Activated naive CD4-positive, alpha-beta T cell treated with anti-CD3 and anti-CD28 coated beads for 36 hours (primary cell): Measurements from ENCODE around the gene UGGT2. TPM values are rescaled to one million over a fixed set of nuclear protein-coding genes. Genes with fewer than 3 reads are reported as not detected.

Experiments
- CTCF ChIA-PET: fragments of 350-600 bp; sonication (Branson Sonifier 250); formaldehyde crosslinking; loops from one replicate; lab custom pipeline; 2021; ENCODE audit warnings: antibody characterized with exemption; lab: Charles Lee
- DNase-seq: peaks from one replicate; pipeline ENCODE4 v3.0.0-alpha.2; 2020
- H3K27ac Mint-ChIP-seq: one replicate; pipeline ENCODE4 v1.8.0; 2021; ENCODE audit warnings: mild to moderate bottlenecking, mixed read lengths
- H3K27me3 Mint-ChIP-seq: one replicate; pipeline ENCODE4 v1.8.0; 2021; ENCODE audit warnings: low read depth, mixed read lengths
- H3K36me3 Mint-ChIP-seq: one replicate; pipeline ENCODE4 v1.8.0; 2021; ENCODE audit warnings: low read depth, mixed read lengths
- H3K4me1 Mint-ChIP-seq: one replicate; pipeline ENCODE4 v1.8.0; 2021; ENCODE audit warnings: low read depth, mixed read lengths
- H3K4me3 Mint-ChIP-seq: one replicate; pipeline ENCODE4 v1.8.0; 2021; ENCODE audit warnings: mild to moderate bottlenecking, moderate library complexity, mixed read lengths
- H3K9me3 Mint-ChIP-seq: one replicate; pipeline ENCODE4 v1.8.0; 2021; ENCODE audit warnings: mixed read lengths
- intact Hi-C: fragments of 100-400 bp; cut with micrococcal nuclease; formaldehyde crosslinking; loops from one replicate; pipeline ENCODE4 v1.15.1; 2023
- total RNA-seq, 2 experiments: library from RNA; stranded (reverse); gene quantifications; one replicate each; pipeline ENCODE4 v1.2.3, GENCODE V29; 2021

UGGT2 gene
- total RNA-seq, 2 experiments from 2014 or later: 0.12 TPM; not detected in 1

GRCh38 chr13:95906999-95907398 lies 146.2 kb downstream of the UGGT2 start:
- Mint-ChIP-seq H3K9me3 (peaks cover 12% of the 10 kb centered on the region), H3K27ac (no peak overlapping the region), H3K36me3 (no peaks in the 10 kb centered on the region), H3K4me3 (no peak overlapping the region), H3K27me3 (peaks cover 5% of the 10 kb centered on the region), H3K4me1 (no peaks in the 10 kb centered on the region)
- intact Hi-C loops: no loop called here
- no peak for DNase-seq
- CTCF ChIA-PET: no interaction called here

DNA sequence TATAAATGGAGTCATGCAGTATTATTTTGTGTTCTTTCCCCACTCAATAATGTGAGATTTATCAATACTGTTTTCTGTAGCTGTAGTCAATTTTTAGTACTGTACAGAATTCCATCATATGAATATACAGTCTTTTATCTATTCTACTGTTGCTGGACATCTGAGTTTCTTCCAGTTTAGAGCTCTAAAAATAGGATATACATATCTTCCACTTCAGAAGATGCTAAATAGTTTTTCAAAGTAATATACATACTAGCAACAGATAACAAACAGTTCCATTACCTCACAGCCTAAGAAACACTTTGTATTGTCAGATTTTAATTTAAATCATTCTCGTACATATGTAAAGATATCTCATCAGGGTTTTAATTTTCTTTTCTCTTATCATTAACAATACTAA lies 149.6 kb downstream of the UGGT2 start:
- H3K4me1 Mint-ChIP-seq: no peaks in the 10 kb centered on the region
- no peak overlapping the region for H3K4me3 Mint-ChIP-seq
- CTCF ChIA-PET: no interaction called here
- no peak for DNase-seq
- peaks cover 6% of the 10 kb centered on the region for H3K9me3 Mint-ChIP-seq
- peaks cover 5% of the 10 kb centered on the region for H3K27me3 Mint-ChIP-seq
- intact Hi-C loops: no loop called here
- no peak overlapping the region for H3K27ac Mint-ChIP-seq
- H3K36me3 Mint-ChIP-seq: no peaks in the 10 kb centered on the region

GRCh38 chr13:95902741-95903140 lies 150.5 kb downstream of the UGGT2 start:
- H3K4me1 Mint-ChIP-seq: no peaks in the 10 kb centered on the region
- H3K9me3 Mint-ChIP-seq: peaks cover 4% of the 10 kb centered on the region
- intact Hi-C loops: no loop called here
- H3K27me3 Mint-ChIP-seq: no peaks in the 10 kb centered on the region
- H3K27ac Mint-ChIP-seq: no peak overlapping the region
- CTCF ChIA-PET: no interaction called here
- no peak overlapping the region for H3K4me3 Mint-ChIP-seq
- no peak for DNase-seq
- H3K36me3 Mint-ChIP-seq: no peaks in the 10 kb centered on the region

GRCh38 chr13:95898256-95898655 lies 154.9 kb downstream of the UGGT2 start:
- intact Hi-C loops: no loop called here
- Mint-ChIP-seq H3K4me3 (no peak overlapping the region), H3K36me3 (no peaks in the 10 kb centered on the region), H3K9me3 (no peaks in the 10 kb centered on the region), H3K4me1 (no peaks in the 10 kb centered on the region), H3K27ac (no peak overlapping the region), H3K27me3 (no peaks in the 10 kb centered on the region)
- CTCF ChIA-PET: interaction anchor here (0.6 kb wide), 1 partner anchor 362 kb away, joined by 3 read pairs; no protein-coding TSS in a partner anchor
- DNase-seq: no peak

DNA sequence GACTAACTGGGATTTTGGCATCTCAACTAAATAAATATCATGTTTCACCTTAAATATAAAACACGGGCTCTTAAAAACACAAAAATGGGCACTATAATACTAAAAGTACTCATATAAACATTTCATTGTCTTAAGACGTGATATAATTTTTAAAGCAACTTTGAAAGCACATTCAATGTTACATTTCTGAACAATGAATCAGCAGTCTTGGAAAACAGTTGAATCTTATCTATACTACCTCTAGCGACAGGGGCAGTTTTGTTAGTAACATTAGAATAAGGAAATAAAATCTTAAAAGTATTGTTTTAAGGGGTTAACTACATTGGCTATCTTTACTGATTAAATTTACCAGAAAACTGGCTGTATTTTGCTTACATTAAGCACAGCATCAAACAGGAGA lies 156.9 kb downstream of the UGGT2 start:
- H3K4me3 Mint-ChIP-seq: no peak overlapping the region
- CTCF ChIA-PET: interaction anchor here (0.8 kb wide), 1 partner anchor 275 kb away, joined by 3 read pairs; no protein-coding TSS in a partner anchor
- intact Hi-C loops: no loop called here
- H3K4me1 Mint-ChIP-seq: no peaks in the 10 kb centered on the region
- H3K27ac Mint-ChIP-seq: no peak overlapping the region
- no peaks in the 10 kb centered on the region for H3K36me3 Mint-ChIP-seq
- H3K27me3 Mint-ChIP-seq: no peaks in the 10 kb centered on the region
- DNase-seq: no peak
- no peaks in the 10 kb centered on the region for H3K9me3 Mint-ChIP-seq

- no peak overlapping the region for H3K27ac Mint-ChIP-seq
- no peaks in the 10 kb centered on the region for H3K4me1 Mint-ChIP-seq
- intact Hi-C loops: no loop called here
- H3K9me3 Mint-ChIP-seq: no peaks in the 10 kb centered on the region
- H3K4me3 Mint-ChIP-seq: no peak overlapping the region
- no peaks in the 10 kb centered on the region for H3K36me3 Mint-ChIP-seq
- no peaks in the 10 kb centered on the region for H3K27me3 Mint-ChIP-seq
- CTCF ChIA-PET: no interaction called here
- DNase-seq: no peak
Measured at GRCh38 chr13:95893861-95894260, 159.3 kb downstream of the UGGT2 start.

DNA sequence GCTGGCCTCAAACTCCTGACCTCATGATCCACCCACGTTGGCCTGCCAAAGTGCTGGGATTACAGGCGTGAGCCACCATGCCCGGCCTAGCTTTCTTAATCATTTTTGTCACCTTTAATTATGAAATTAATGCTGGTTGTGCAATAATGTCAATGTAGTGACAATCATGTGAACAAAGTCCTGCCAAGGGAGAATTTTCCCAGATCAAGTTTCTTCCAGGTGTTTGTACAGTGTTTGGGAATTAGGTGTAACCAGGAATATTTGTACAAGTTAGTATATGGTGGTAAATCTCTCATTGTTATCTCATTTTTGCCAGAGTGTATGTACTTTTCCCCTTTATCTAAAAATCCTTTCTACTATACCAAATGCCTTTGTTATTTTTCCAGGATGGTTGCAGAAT lies 171.1 kb downstream of the UGGT2 start:
- Mint-ChIP-seq H3K36me3 (no peaks in the 10 kb centered on the region), H3K9me3 (no peaks in the 10 kb centered on the region), H3K27me3 (peaks cover 2% of the 10 kb centered on the region), H3K4me3 (no peak overlapping the region), H3K4me1 (no peaks in the 10 kb centered on the region), H3K27ac (no peak overlapping the region)
- CTCF ChIA-PET: no interaction called here
- intact Hi-C loops: no loop called here
- no peak for DNase-seq

DNA sequence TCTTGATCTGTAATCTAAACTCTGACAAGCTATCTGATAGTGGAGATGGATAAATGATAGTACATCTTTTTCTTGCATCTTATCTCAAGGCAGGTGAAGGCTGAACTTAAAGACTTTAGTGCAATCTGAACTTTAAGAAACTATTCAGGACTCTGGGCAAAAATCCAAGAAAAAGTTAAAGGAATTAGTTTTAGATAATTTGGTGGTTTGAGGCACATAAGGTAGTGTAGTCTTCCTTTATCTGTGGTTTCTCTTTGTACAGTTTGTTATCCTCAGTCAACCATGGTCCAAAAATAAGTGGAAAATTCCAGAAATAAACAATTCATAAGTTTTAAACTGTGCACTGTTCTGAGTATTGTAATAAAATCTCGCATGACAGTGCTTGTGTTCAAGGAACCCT lies 172.9 kb downstream of the UGGT2 start:
- H3K27me3 Mint-ChIP-seq: peaks cover 2% of the 10 kb centered on the region
- no peaks in the 10 kb centered on the region for H3K36me3 Mint-ChIP-seq
- no peak overlapping the region for H3K4me3 Mint-ChIP-seq
- no peak overlapping the region for H3K27ac Mint-ChIP-seq
- CTCF ChIA-PET: no interaction called here
- intact Hi-C loops: no loop called here
- H3K9me3 Mint-ChIP-seq: no peaks in the 10 kb centered on the region
- H3K4me1 Mint-ChIP-seq: no peaks in the 10 kb centered on the region
- DNase-seq: no peak

GRCh38 chr13:95874286-95874685 lies 178.9 kb downstream of the UGGT2 start:
- intact Hi-C loops: no loop called here
- Mint-ChIP-seq H3K27ac (no peak overlapping the region), H3K9me3 (no peaks in the 10 kb centered on the region), H3K27me3 (peaks cover 7% of the 10 kb centered on the region), H3K4me1 (no peaks in the 10 kb centered on the region), H3K4me3 (no peak overlapping the region), H3K36me3 (no peaks in the 10 kb centered on the region)
- DNase-seq: no peak
- CTCF ChIA-PET: no interaction called here

DNA sequence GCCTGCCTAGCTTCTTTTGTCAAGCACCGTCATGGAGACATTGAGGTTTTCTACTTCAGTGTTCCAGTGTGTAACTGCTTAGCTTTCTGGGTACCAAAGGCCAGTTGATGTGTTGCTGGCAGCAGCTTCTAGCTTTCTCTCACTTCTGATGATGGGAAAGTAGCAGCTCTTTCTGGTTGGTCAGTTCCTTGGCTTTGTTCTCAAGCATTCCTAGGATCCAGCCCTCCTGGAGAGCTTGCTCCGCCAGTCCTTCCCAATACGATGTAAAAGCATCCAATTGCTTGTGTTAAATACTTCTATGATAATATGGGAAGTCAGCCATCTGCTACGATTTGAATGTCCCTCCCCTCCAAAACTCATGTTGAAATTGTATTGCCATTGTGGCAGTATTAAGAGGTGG lies 182.8 kb downstream of the UGGT2 start:
- no peak overlapping the region for H3K27ac Mint-ChIP-seq
- H3K9me3 Mint-ChIP-seq: no peaks in the 10 kb centered on the region
- no peak overlapping the region for H3K4me3 Mint-ChIP-seq
- H3K27me3 Mint-ChIP-seq: peaks cover 12% of the 10 kb centered on the region
- CTCF ChIA-PET: no interaction called here
- DNase-seq: no peak
- no peaks in the 10 kb centered on the region for H3K36me3 Mint-ChIP-seq
- intact Hi-C loops: no loop called here
- no peaks in the 10 kb centered on the region for H3K4me1 Mint-ChIP-seq

- no peak overlapping the region for H3K27ac Mint-ChIP-seq
- H3K27me3 Mint-ChIP-seq: peaks cover 8% of the 10 kb centered on the region
- DNase-seq: no peak
- no peaks in the 10 kb centered on the region for H3K4me1 Mint-ChIP-seq
- CTCF ChIA-PET: no interaction called here
- no peaks in the 10 kb centered on the region for H3K36me3 Mint-ChIP-seq
- intact Hi-C loops: no loop called here
- H3K4me3 Mint-ChIP-seq: no peak overlapping the region
- H3K9me3 Mint-ChIP-seq: no peaks in the 10 kb centered on the region
Measured at GRCh38 chr13:95865080-95865615, 188.1 kb downstream of the UGGT2 start.

GRCh38 chr13:95862408-95862807 lies 190.8 kb downstream of the UGGT2 start:
- CTCF ChIA-PET: interaction anchor here (1.1 kb wide), 1 partner anchor 29 kb away, joined by 3 read pairs; no protein-coding TSS in a partner anchor
- peaks cover 6% of the 10 kb centered on the region for H3K27me3 Mint-ChIP-seq
- no peak overlapping the region for H3K4me3 Mint-ChIP-seq
- no peak overlapping the region for H3K27ac Mint-ChIP-seq
- H3K4me1 Mint-ChIP-seq: no peaks in the 10 kb centered on the region
- H3K9me3 Mint-ChIP-seq: no peaks in the 10 kb centered on the region
- intact Hi-C loops: no loop called here
- H3K36me3 Mint-ChIP-seq: no peaks in the 10 kb centered on the region
- no peak for DNase-seq

- Mint-ChIP-seq H3K27me3 (peaks cover 6% of the 10 kb centered on the region), H3K27ac (no peak overlapping the region), H3K4me1 (no peaks in the 10 kb centered on the region), H3K36me3 (no peaks in the 10 kb centered on the region), H3K4me3 (no peak overlapping the region), H3K9me3 (no peaks in the 10 kb centered on the region)
- no peak for DNase-seq
- CTCF ChIA-PET: no interaction called here
- intact Hi-C loops: no loop called here
Measured at GRCh38 chr13:95861296-95861695, 191.9 kb downstream of the UGGT2 start.
